GM23338 (cell line): ENCODE measurements around the gene LRRFIP1. TPM values are rescaled to one million over a fixed set of nuclear protein-coding genes. Genes with fewer than 3 reads are reported as not detected.

ENCODE experiments used
- ATAC-seq: fragments of 200-7000 bp; cut with Tn5 transposase; 3 replicates; pipeline ENCODE4 v1.9.1; 2020
- DNase-seq: peaks from one replicate; pipeline ENCODE4 v3.0.0-alpha.2; 2015; ENCODE audit warnings: low spot score
- H2AFZ ChIP-seq: fragments of 200-600 bp; sonication (generic); 2 replicates; pipeline ENCODE4 v1.8.0; 2016; ENCODE audit warnings: antibody characterized with exemption, mild to moderate bottlenecking, moderate library complexity
- H3F3A ChIP-seq: fragments of 200-600 bp; sonication (generic); replicated peaks from 2 replicates; pipeline ENCODE4 v1.8.0; 2017; ENCODE audit warnings: antibody characterized with exemption, mixed run types, low read depth
- H3K27ac ChIP-seq: fragments of 200-600 bp; sonication (generic); 2 replicates; pipeline ENCODE4 v1.6.1; 2016; ENCODE audit warnings: low read depth
- H3K27me3 ChIP-seq: fragments of 200-600 bp; sonication (generic); 2 replicates; pipeline ENCODE4 v1.8.0; 2016; ENCODE audit warnings: mild to moderate bottlenecking, mixed run types, moderate library complexity; ENCODE audit not compliant: insufficient read depth
- H3K36me3 ChIP-seq: fragments of 200-600 bp; sonication (generic); 2 replicates; pipeline ENCODE4 v1.8.0; 2016; ENCODE audit warnings: mild to moderate bottlenecking; ENCODE audit not compliant: insufficient read depth
- H3K4me1 ChIP-seq: fragments of 200-600 bp; sonication (generic); 2 replicates; pipeline ENCODE4 v1.8.0; 2016; ENCODE audit warnings: mild to moderate bottlenecking, moderate library complexity; ENCODE audit not compliant: insufficient read depth
- H3K4me2 ChIP-seq: fragments of 200-600 bp; sonication (generic); 2 replicates; pipeline ENCODE4 v1.7.1; 2017; ENCODE audit warnings: mixed run types
- H3K4me3 ChIP-seq: fragments of 200-600 bp; sonication (generic); 2 replicates; pipeline ENCODE4 v1.6.1; 2016; ENCODE audit warnings: mixed run types
- H3K79me2 ChIP-seq: fragments of 200-600 bp; sonication (generic); replicated peaks from 2 replicates; pipeline ENCODE4 v1.8.0; 2017; ENCODE audit warnings: mild to moderate bottlenecking; ENCODE audit not compliant: insufficient read depth
- H3K9me2 ChIP-seq: fragments of 200-600 bp; sonication (generic); 2 replicates; pipeline ENCODE4 v1.8.0; 2017; ENCODE audit not compliant: insufficient read depth
- H4K20me1 ChIP-seq: fragments of 200-600 bp; sonication (generic); replicated peaks from 2 replicates; pipeline ENCODE4 v1.8.0; 2017; ENCODE audit warnings: mild to moderate bottlenecking; ENCODE audit not compliant: insufficient read depth
- H3K27ac Mint-ChIP-seq: 2 replicates; pipeline ENCODE4 v1.8.0; 2020; ENCODE audit warnings: inconsistent platforms, mild to moderate bottlenecking, moderate library complexity, mixed read lengths
- H3K27me3 Mint-ChIP-seq: 3 replicates; pipeline ENCODE4 v1.8.0; 2022; ENCODE audit warnings: low read depth, mild to moderate bottlenecking, moderate library complexity, mixed read lengths, inconsistent platforms; ENCODE audit not compliant: insufficient read depth, poor library complexity
- H3K36me3 Mint-ChIP-seq: 3 replicates; pipeline ENCODE4 v1.8.0; 2021; ENCODE audit warnings: low read depth, mild to moderate bottlenecking, inconsistent platforms, moderate library complexity, mixed read lengths
- H3K4me1 Mint-ChIP-seq: 3 replicates; pipeline ENCODE4 v1.8.0; 2020; ENCODE audit warnings: mild to moderate bottlenecking, inconsistent platforms, mixed read lengths
- H3K4me3 Mint-ChIP-seq: 3 replicates; pipeline ENCODE4 v1.8.0; 2021; ENCODE audit warnings: moderate library complexity, mild to moderate bottlenecking, inconsistent platforms, mixed read lengths
- H3K9me3 Mint-ChIP-seq: 3 replicates; pipeline ENCODE4 v1.8.0; 2020; ENCODE audit warnings: moderate library complexity, mild to moderate bottlenecking, inconsistent platforms, mixed read lengths
- CREB1 ChIP-seq: fragments of 250-450 bp; sonication (Bioruptor Pico); IDR thresholded peaks from 2 replicates; pipeline ENCODE4 v1.5.0; 2020; ENCODE audit warnings: low read depth, mild to moderate bottlenecking, moderate library complexity
- EZH2 ChIP-seq: fragments of 200-600 bp; sonication (generic); IDR thresholded peaks from one replicate; pipeline ENCODE4 v1.8.0; 2017; ENCODE audit warnings: antibody characterized with exemption, mild to moderate bottlenecking, low read depth; ENCODE audit not compliant: unreplicated experiment
- EZH2phosphoT487 ChIP-seq: fragments of 200-600 bp; sonication (generic); IDR thresholded peaks from one replicate; pipeline ENCODE4 v1.8.1; 2018; ENCODE audit warnings: antibody characterized with exemption; ENCODE audit not compliant: unreplicated experiment
- JUNB ChIP-seq: IDR thresholded peaks from one replicate; pipeline ENCODE4 v1.6.1; 2016; ENCODE audit warnings: antibody characterized with exemption; ENCODE audit not compliant: unreplicated experiment
- NANOG ChIP-seq: IDR thresholded peaks from 2 replicates; pipeline ENCODE4 v1.6.1; 2016; ENCODE audit warnings: antibody characterized with exemption, borderline replicate concordance
- POLR2AphosphoS5 ChIP-seq: IDR thresholded peaks from 2 replicates; pipeline ENCODE4 v1.6.1; 2016; ENCODE audit warnings: antibody characterized with exemption, low read depth
- STAT1 ChIP-seq: IDR thresholded peaks from one replicate; pipeline ENCODE4 v1.6.1; 2016; ENCODE audit warnings: antibody characterized with exemption; ENCODE audit not compliant: unreplicated experiment
- ZNF114 ChIP-seq: fragments of 250-450 bp; sonication (Bioruptor Pico); IDR thresholded peaks from 2 replicates; pipeline ENCODE4 v1.5.0; 2020; ENCODE audit warnings: mild to moderate bottlenecking, moderate library complexity
- ZNF331 ChIP-seq: fragments of 250-450 bp; sonication (Bioruptor Pico); IDR thresholded peaks from 2 replicates; pipeline ENCODE4 v1.5.0; 2020; ENCODE audit warnings: low read depth, mild to moderate bottlenecking, moderate library complexity
- polyA plus RNA-seq: library from polyadenylated mRNA; unstranded; fragments of >200 nt; fragmentation: Nextera tagmentation; extraction: Ambion mirVana; gene quantifications from 2 replicates; pipeline ENCODE4 v1.2.1, GENCODE V29; 2016
- total RNA-seq: library from RNA; depleted of rRNA; stranded (reverse); fragments of >200 nt; shearing (Covaris generic); gene quantifications from 2 replicates; pipeline ENCODE4 v1.2.3, GENCODE V29; 2014
- TF ChIP-seq, protein P1 (sequence below): IDR thresholded peaks from one replicate; pipeline ENCODE4 v1.6.1; 2018; ENCODE audit warnings: antibody characterized with exemption; ENCODE audit not compliant: unreplicated experiment
- TF ChIP-seq, protein P2 (sequence below), 2 experiments: fragments of 200-600 bp in 1 of 2; sonication (generic) in 1 of 2; conservative IDR thresholded peaks; 2 replicates each; pipeline versions ENCODE4 v1.5.1 to v1.6.1; 2016 to 2017; ENCODE audit warnings: antibody characterized with exemption in 2 of 2, low read depth in 2 of 2, mild to moderate bottlenecking in 2 of 2, moderate library complexity in 1 of 2

The LRRFIP1 gene
- total and polyA plus RNA-seq, 2 experiments from 2014 or later, result 59.6 to 178 TPM

DNA sequence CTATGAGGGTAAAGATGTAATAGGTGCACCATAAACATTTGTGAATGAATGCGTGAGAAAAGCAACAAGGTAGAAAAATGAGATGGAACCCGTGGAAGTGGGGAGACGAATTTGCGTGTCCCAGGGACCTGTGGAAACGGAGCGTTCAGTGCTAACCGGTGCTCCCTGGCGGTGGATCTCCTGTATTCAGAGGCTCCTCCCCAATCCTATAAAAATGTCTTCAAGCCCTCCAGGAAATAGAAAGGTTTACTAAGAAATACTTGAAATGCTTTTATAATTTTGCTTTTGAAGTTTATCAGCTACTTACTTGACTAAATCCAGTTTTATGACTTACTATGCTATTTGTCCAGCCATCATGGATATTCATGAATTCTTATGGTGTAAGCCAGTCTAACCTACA is 108.4 kb downstream of the LRRFIP1 start (continued):
- TF ChIP-seq, protein P1, sequence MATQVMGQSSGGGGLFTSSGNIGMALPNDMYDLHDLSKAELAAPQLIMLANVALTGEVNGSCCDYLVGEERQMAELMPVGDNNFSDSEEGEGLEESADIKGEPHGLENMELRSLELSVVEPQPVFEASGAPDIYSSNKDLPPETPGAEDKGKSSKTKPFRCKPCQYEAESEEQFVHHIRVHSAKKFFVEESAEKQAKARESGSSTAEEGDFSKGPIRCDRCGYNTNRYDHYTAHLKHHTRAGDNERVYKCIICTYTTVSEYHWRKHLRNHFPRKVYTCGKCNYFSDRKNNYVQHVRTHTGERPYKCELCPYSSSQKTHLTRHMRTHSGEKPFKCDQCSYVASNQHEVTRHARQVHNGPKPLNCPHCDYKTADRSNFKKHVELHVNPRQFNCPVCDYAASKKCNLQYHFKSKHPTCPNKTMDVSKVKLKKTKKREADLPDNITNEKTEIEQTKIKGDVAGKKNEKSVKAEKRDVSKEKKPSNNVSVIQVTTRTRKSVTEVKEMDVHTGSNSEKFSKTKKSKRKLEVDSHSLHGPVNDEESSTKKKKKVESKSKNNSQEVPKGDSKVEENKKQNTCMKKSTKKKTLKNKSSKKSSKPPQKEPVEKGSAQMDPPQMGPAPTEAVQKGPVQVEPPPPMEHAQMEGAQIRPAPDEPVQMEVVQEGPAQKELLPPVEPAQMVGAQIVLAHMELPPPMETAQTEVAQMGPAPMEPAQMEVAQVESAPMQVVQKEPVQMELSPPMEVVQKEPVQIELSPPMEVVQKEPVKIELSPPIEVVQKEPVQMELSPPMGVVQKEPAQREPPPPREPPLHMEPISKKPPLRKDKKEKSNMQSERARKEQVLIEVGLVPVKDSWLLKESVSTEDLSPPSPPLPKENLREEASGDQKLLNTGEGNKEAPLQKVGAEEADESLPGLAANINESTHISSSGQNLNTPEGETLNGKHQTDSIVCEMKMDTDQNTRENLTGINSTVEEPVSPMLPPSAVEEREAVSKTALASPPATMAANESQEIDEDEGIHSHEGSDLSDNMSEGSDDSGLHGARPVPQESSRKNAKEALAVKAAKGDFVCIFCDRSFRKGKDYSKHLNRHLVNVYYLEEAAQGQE, result no peak

DNA sequence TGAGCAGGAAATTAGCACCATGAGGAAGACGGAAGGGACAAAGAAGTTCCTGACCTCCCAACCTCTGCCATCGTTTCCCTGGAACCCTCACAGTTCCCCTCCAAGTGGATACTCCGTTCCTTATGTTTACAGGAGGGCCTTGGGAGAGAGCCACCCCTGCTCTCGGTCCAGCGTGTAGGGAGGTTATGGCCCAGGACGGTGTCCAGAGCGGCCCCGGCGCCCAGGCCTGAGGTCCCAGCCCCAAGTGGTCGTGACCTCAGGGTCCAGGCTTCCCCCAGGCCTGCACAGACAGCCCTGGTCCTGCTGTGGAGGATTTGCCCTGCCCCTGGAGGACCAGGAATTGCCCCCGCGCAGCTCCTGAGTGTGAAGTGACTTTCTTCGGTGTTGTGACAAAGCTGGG is 109.4 kb downstream of the LRRFIP1 start:
- Mint-ChIP-seq H3K4me3 (no peak overlapping the region), H3K36me3 (peaks cover 5% of the 10 kb centered on the region), H3K4me1 (peaks cover 61% of the 10 kb centered on the region), H3K27me3 (peaks cover 4% of the 10 kb centered on the region), H3K9me3 (no peaks in the 10 kb centered on the region), H3K27ac (no peak overlapping the region)
- ATAC-seq (no peak), DNase-seq (no peak)
- H4K20me1 ChIP-seq, result peaks cover 37% of the 10 kb centered on the region; the same call in 1 of the 2 replicates
- H3K4me3 ChIP-seq, result no peak overlapping the region
- no peak overlapping the region for H3K4me2 ChIP-seq
- H3K4me1 ChIP-seq, result peaks cover 50% of the 10 kb centered on the region
- peaks cover 7% of the 10 kb centered on the region; the same call in 1 of the 2 replicates for H3F3A ChIP-seq
- H3K9me2 ChIP-seq, result no peaks in the 10 kb centered on the region
- no peaks in the 10 kb centered on the region for H3K27me3 ChIP-seq
- H3K79me2 ChIP-seq, result peaks cover 85% of the 10 kb centered on the region
- H3K36me3 ChIP-seq, result no peaks in the 10 kb centered on the region
- H3K27ac ChIP-seq, result no peak overlapping the region
- H2AFZ ChIP-seq, result no peak overlapping the region
- TF ChIP-seq, protein P1, result no peak
- TF ChIP-seq NANOG, result no peak
- TF ChIP-seq ZNF331 (CRISPR knock-in tag), result no peak
- TF ChIP-seq POLR2AphosphoS5, result no peak
- no peak for TF ChIP-seq EZH2phosphoT487
- TF ChIP-seq STAT1, result no peak
- no peak for TF ChIP-seq EZH2
- no peak for TF ChIP-seq ZNF114 (CRISPR knock-in tag)
- no peak for TF ChIP-seq CREB1 (CRISPR knock-in tag)
- no peak for TF ChIP-seq JUNB
- TF ChIP-seq, protein P2, sequence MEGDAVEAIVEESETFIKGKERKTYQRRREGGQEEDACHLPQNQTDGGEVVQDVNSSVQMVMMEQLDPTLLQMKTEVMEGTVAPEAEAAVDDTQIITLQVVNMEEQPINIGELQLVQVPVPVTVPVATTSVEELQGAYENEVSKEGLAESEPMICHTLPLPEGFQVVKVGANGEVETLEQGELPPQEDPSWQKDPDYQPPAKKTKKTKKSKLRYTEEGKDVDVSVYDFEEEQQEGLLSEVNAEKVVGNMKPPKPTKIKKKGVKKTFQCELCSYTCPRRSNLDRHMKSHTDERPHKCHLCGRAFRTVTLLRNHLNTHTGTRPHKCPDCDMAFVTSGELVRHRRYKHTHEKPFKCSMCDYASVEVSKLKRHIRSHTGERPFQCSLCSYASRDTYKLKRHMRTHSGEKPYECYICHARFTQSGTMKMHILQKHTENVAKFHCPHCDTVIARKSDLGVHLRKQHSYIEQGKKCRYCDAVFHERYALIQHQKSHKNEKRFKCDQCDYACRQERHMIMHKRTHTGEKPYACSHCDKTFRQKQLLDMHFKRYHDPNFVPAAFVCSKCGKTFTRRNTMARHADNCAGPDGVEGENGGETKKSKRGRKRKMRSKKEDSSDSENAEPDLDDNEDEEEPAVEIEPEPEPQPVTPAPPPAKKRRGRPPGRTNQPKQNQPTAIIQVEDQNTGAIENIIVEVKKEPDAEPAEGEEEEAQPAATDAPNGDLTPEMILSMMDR (conservative IDR thresholded peaks at IDR 0.05; ENCODE audit: low read depth in 2 of 2), result no peak
